GM18505 (cell line): Measurements from ENCODE around the gene RMND1.
"Not testable (repeated sequence)": the region's sequence is repeated elsewhere in the genome, so short reads cannot be mapped to it uniquely, and the experiment has no call there.

ENCODE experiments used
- ATAC-seq: cut with Tn5 transposase; IDR thresholded peaks from one replicate; pipeline ENCODE4 v1.9.1; 2021; ENCODE audit not compliant: unreplicated experiment
- POLR2A ChIP-seq: IDR thresholded peaks from 4 replicates; pipeline ENCODE4 v1.6.1; 2011; ENCODE audit warnings: borderline replicate concordance; ENCODE audit not compliant: insufficient read depth, insufficient read length; ENCODE audit errors: extremely low read depth

The RMND1 gene

DNA sequence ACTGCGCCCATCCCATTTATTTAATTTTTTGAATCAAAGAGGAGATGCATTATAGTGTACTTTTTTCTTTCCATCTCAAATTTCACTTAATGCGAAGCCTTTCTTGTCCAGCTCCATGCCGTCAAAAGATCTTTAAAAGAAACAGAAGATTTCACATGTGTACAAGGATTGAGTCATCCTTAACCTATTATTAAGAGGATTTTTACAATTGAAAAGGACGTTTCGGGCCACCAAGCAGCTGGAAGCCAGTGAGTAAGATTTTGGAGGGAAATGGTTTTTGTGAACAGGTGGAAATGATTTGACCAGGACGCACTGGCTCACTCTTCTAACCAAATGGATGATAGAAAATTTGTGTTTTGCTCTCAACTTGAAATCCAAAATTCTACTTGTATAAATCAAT lies 26.7 kb upstream of the RMND1 start:
- ATAC-seq, result no peak
- no peak for TF ChIP-seq POLR2A

DNA sequence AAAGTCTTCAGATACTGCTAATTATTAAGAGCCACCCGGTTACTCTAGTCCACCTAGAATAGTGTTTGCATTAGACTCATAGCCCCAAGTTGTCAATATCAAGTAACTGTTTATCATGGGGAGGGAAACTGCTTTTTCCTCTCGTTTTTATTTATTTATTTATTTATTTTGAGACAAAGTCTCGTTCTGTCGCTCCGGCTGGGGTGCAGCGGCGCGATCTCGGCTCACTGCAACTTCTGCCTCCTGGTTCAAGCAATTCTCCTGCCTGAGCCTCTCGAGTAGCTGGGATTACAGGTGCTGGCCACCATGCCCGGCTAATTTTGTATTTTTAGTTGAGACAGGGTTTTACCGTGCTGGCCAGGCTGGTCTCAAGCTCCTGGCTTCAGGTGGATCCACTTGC lies 25.8 kb upstream of the RMND1 start:
- no peak for TF ChIP-seq POLR2A
- no peak for ATAC-seq

GRCh38 chr6:151475653-151476523 lies 24.0 kb upstream of the RMND1 start:
- ATAC-seq, result no peak
- TF ChIP-seq POLR2A, result no peak

DNA sequence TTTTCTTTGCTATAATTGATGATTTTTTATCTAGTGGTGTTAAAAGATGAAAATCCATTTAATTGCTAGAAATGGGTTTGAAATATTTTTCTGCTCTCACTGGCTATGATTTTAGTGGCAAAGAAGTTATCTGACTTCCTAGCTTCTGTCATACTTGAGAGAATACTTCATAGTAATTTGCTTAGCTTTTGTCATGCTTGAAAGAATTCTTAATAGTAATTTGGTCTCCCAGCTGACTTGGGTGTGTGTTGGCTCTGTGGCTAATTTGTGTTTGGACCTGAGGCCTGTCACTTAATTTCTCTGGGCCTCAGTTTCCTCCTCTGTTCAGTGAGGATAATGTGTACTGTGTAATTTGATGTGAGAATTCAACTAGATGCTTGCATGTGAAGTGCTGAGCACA lies 12.8 kb upstream of the RMND1 start:
- no peak for TF ChIP-seq POLR2A
- ATAC-seq, result no peak

DNA sequence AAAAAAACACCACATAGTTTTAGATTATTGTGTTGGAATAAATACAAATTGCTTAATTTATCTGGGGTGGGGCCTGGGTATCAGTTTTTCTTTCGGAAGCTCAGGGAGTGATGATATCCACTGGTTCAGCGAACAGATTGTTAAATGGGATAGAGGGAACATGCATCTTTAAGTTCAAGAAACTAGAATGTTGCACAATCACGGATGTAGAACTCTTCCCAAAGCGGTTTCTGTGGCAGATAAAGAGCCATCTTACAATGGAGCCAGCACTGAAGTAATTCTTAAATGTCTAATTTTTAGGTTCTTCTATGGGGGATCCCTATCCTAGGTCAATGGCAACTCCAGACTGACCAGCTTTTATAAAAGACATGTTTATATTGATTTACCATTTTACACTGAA lies 9.7 kb upstream of the RMND1 start:
- ATAC-seq, result no peak

GRCh38 chr6:151455751-151456398 lies 3.9 kb upstream of the RMND1 start:
- not testable (repeated sequence) for ATAC-seq

More for the DNA sequence above, 9.7 kb upstream of the RMND1 start:
- no peak for TF ChIP-seq POLR2A

DNA sequence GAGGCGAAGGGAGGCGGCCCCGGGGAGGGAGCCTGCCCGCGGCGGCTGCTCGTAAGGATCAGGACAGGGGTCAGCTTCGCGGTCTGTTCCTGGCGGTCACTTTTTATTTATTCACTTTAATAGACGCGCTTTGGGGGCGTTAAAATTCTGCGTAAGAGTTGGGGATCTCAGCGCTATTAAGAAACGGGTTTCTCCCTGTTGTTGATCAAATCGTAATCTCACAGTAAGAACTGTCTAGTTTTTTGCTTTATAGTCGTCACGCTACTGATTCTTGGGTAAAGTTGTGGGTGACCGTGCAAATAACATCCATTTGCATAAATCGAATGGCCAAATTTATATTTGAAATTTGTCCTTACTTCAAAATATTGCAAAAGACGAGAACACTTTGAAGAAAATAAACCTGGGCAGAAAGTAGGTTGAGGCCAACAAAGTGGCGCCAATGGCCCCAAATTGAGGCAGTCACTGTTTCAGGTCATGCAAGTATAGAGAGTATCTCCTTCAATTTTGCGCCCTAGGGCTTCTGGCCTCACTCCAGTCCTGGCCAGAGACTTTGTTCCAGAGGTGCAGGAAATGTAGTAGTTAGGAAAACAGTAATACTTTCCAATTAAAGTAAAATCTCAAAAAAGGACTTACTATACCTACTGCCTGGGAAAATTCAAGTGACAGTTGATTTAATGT lies 963 bp upstream of the RMND1 start:
- TF ChIP-seq POLR2A, result no peak

GRCh38 chr6:151451417-151451949 lies 443 bp downstream of the RMND1 start:
- no peak for ATAC-seq
- no peak for TF ChIP-seq POLR2A

More for the DNA sequence above, 963 bp upstream of the RMND1 start:
- no peak for ATAC-seq

DNA sequence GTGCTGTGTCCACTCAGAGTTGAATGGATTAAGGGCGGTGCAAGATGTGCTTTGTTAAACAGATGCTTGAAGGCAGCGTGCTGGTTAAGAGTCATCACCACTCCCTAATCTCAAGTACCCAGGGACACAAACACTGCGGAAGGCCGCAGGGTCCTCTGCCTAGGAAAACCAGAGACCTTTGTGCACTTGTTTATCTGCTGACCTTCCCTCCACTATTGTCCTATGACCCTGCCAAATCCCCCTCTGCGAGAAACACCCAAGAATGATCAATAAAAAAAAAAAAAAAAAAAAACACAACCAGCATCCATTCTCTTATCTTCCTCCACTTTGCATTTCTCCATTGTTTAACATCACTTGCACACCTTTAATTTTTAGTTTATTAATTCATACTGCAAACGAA lies 998 bp downstream of the RMND1 start:
- not testable (repeated sequence) for ATAC-seq

DNA sequence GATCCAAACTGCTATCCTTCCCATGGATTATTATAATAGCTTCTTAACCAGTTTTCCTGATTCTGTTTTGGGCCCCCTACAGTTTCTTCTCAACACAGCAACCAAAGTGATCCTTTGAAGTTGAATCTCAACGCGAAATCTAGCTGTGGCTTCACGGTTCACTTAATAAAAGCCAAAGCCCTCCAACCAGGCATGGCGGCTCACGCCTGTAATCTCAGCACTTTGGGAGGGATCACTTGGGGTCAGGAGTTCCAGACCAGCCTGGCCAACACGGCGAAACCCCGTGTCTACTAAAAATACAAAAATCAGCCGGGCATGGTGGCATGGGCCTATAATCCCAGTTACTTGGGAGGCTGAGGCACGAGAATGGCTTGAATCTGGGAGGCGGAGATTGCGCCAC lies 3.3 kb downstream of the RMND1 start:
- TF ChIP-seq POLR2A, result no peak
- ATAC-seq, result no peak

DNA sequence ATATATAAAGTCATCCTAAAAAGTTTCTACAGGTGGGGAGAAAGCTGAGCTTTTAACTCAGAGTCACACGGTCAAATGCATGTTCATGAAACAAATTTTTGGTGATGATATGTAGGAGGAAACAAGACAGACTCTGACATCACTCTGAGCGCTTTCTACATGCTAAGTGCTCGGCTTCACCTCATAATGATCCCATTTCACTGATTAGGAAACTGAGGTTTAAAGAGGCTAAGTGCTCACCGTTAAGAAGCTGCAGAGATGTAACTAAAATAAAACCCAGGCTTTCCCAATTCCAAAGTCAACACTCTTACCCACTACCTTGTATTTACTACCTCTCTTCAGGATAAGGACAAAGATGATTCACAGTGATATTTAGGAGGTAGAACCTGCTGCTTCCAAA lies 4.7 kb downstream of the RMND1 start:
- no peak for ATAC-seq
- TF ChIP-seq POLR2A, result no peak

DNA sequence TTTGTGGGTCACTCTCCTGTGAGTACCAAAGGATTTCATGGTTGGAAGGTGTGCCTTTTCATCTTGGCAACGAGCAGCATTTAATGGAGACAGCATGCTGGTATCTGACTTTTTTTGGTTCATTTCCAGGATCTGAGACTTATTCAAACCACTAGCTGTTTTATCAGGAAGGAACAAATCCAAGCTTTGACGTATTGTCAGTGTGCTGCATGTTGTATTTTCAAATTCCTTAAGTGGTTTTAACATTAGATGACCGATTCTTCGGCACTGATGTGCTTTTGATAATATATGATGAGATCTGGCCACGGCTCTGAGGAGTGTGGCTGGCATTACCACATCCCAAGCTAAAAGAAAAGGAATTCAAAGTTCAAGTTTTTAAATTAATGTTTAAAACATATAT lies 6.4 kb downstream of the RMND1 start:
- ATAC-seq, result no peak
- no peak for TF ChIP-seq POLR2A

DNA sequence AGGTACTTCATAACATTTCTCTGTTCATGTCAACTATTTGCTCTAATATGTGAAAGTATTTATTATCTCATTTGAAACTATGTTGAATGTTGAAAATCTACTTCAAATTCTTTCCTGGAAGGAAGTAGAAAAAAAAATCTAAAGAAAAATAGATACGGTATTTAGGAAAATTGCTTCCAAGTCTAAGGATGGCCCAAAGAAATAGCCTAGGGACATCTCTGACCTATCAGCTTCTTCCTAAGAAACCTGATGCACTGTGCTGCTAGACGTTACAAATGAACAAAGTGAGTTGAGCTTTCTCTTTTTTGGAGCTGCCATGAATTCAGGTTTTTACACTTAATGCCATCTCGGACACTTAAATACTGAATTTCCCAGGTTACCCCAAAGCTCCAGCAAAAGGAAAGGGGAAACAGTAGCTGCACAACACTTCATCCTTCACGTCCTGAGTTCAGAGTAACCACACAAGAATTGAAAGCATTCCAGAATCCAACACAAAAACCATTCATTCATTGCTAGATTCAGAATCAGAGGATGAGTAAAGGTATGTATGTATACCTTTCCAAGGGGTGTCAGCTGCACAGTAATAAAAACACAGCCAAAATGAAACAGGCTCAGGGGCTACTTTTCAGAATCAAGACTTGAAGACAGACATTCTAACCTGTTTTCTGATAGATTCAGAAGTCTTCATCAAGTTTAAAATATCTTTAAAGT lies 7.9 kb downstream of the RMND1 start:
- no peak for ATAC-seq
- TF ChIP-seq POLR2A, result no peak
